B cell (primary cell): ENCODE data around the gene HBA2.

ENCODE experiments used
- CTCF ChIP-seq: fragments of 200-600 bp; IDR thresholded peaks from one replicate; pipeline ENCODE4 v1.8.0; 2022; ENCODE audit warnings: antibody characterized with exemption, mild to moderate bottlenecking
- EZH2 ChIP-seq: IDR thresholded peaks from 2 replicates; pipeline ENCODE4 v1.6.1; 2012; ENCODE audit warnings: borderline replicate concordance, low read depth, mild to moderate bottlenecking, moderate library complexity, low read length; ENCODE audit not compliant: insufficient read depth, poor library complexity, severe bottlenecking

DNA sequence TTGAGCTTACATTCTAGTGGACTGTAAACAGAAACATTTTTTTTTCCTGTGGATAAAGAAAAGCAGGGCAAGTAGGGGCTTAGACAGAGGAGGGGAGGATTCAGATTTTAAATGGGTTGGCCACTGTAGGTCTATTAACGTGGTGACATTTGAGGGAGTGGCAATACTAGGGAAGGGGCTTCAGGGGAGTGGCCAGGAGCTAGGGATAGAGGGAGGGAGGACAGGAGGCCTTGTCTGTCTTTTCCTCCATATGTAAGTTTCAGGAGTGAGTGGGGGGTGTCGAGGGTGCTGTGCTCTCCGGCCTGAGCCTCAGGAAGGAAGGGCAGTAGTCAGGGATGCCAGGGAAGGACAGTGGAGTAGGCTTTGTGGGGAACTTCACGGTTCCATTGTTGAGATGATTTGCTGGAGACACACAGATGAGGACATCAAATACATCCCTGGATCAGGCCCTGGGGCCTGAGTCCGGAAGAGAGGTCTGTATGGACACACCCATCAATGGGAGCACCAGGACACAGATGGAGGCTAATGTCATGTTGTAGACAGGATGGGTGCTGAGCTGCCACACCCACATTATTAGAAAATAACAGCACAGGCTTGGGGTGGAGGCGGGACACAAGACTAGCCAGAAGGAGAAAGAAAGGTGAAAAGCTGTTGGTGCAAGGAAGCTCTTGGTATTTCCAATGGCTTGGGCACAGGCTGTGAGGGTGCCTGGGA is 13.4 kb upstream of the HBA2 start:
- TF ChIP-seq CTCF (no peak), EZH2 (no peak)
